NCI-H128 (cell line): ENCODE data around the gene FNTB.

Experiments used
- DNase-seq: peaks from one replicate; lab custom pipeline; 2025; ENCODE audit not compliant: unreplicated experiment; lab: John Stamatoyannopoulos, UW

Gene FNTB

DNA sequence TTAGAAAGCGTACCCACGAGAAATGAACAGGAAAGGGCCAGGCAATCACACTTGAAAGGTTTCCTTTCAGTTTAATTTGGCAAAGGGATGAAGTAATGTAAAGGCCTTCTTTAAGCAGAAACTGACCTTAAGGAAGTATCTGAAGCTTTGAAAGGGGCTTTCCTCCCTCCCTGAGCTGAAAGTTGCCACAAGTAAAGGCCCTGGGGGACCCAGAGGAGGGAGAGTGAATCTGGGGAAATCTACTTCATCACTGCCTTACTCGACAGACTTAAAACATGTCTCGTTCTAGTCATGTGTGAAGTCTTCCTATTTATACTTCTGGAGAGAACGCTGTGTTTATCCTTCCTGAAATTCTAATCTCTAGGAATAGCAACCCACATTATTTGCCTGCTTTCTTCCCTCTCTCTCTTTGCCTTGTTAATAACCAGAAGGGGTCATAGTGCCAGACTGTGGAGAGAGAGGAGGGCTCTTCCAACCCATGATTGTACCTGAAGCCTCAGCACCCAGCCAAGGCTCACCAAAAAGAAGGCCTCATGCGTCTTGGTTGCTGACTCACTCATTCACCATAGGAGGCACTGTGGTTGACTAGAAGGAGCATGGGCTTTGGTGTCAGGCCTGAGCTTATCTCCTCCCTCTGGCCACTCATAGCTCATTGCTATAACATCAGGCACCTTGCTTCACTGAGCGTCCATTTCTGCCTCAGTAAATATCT, 33.9 kb upstream of the FNTB start:
- no peak for DNase-seq

- DNase-seq: no peak
Observed at GRCh38 chr14:64953310-64953654, 33.4 kb upstream of the FNTB start.

DNA sequence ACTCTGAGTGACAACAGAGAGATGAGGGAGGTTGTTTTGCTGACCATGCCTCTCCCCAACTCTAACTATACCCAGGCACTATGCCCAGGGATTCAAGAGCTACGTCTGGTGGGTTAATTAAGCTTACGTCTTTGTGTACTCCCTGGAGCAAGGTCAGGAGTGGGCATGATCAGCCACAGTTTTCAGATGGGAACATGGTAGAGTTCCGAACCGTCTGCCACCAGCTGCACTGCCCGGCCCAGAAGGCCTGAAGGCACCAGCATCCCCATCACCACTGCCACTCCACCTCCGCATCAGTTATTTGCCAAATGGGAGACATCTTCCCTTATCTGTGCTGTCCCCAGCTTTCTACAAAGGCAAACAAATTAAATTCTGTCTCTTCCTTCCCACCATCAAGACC, 33.0 kb upstream of the FNTB start:
- no peak for DNase-seq

DNA sequence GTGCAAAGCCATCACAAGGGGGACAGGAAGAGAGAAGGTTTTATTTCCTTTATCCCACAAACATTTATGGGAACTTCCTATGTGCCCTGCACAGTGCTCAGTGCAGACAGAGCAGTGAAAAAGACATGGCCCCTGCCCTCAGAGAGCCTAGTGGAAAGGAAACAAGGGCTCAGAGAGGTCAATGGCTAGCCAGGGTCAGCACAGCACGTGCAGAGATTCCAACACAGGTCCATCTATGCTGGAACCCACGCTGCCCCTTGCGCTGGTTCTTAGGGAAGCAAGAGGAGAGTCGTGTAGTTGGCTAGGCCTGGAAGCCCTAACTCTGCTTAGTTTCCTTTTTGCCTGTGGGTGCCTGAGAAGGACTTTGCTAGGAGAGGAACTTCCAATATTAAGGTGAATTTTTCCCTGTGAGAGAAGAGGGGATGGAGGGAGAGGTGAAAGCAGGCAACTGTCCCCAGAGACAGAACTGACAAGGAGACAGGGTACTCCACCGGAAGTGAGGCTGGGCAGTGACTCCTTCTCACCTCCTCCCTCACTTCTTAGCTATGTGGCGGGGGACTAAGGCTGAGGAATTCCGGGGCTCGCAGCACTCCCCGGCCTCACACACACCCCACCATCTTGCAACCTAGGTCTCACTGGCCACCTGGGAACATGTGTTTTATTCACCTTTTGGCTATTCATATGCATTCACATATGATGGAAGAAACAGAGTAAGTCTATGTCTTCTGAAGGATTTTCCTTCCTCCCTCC, 32.0 kb upstream of the FNTB start:
- no peak for DNase-seq

DNA sequence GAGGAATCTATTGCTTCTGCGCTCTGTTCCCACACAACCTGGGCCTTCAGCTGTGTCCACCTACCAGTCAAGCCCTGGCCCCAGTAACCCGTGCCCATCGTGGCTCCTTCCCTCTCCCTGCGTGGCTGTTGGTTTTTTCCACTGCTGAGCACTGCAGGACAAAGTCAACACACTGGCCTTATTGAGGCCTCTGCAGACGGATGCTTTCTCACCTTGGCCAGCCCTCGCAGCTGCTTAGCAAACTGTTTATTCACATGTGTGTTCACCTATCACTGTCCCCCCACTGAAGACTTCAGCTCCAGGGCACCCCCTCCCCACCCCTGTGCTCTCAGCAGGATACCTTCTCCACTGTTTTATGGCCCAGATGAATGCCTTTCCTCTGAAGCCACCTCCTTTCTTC, 31.4 kb upstream of the FNTB start:
- DNase-seq: no peak

DNA sequence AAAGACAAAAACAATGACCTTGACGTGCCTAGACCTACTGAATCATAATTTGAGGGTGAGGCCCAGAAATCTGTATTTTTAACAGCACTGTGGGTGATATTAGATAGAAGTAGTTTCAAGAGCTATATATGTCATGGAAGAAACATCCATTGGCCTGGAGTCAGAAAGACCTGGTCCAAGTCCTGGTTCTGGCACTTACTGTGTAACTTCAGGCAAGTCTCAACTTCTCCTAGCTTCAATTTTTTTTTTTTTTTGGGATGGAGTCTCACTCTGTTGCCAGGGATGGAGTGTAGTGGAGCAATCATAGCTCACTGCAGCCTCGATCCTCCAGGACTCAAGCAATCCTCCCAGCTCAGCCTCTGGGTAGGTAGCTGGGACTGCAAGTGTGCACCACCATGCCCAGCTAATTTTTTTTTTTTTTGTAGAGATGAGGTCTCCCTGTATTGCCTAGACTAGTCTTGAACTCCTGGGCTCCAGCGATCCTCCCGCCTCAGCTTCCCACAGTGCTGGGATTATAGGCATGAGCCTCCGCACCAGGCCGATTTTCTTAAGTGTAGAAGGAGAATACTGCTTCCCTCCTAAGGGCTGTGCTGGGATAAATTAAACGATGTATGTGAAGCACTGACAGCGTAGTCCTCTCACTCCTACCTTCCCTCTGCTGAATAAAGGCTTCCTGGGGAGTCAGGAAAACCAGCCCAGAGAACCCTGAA, 29.8 kb upstream of the FNTB start:
- DNase-seq: no peak

DNA sequence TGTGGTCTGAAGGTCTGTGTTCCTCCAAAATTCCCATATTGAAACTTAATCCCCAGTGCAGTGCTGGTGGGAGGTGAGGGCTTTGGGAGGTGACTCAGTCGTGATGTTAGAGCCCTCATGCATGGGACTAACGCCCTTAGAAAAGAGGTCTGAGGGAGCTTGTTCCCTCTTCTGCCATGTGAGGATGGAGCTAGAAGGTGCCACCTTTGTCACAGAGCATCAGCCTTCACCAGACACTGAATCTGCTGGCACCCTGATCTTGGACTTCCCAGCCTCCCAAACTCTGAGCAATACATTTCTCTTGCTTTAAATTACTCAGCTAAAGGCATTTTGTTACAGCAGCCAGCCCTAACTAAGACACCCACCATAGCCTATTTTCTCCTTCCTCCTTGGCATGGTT, 28.5 kb upstream of the FNTB start:
- DNase-seq: no peak

GRCh38 chr14:64958743-64959142, 28.0 kb upstream of the FNTB start:
- no peak for DNase-seq

DNA sequence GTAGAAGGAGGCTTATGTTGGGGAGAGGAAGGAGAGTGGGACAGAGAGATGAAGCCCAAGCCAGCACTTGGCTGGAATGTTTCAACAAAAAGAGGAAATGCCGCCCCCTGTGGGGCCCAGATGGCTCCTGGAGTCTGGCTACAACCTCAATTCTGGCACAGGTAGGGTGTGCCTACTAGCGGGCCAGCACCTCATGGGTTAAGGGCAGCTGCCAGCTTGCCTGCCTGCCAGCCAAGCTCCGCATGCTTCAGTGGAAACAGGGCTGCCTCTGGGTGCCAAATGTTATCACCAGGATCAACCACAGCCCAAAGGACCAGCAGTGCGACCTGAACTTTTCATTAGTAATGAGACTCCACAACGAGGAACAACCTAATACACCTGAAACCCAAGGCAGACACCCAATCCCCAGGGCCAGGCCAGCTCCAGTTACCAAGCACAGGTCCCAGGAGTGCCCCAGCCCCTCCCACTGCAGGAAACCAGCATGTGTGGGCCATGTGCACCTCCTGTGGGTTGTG, 25.9 kb upstream of the FNTB start:
- DNase-seq: no peak

- DNase-seq: no peak
Observed at GRCh38 chr14:64963611-64964010, 23.1 kb upstream of the FNTB start.

- no peak for DNase-seq
Observed at GRCh38 chr14:64965356-64966000, 21.2 kb upstream of the FNTB start.

DNA sequence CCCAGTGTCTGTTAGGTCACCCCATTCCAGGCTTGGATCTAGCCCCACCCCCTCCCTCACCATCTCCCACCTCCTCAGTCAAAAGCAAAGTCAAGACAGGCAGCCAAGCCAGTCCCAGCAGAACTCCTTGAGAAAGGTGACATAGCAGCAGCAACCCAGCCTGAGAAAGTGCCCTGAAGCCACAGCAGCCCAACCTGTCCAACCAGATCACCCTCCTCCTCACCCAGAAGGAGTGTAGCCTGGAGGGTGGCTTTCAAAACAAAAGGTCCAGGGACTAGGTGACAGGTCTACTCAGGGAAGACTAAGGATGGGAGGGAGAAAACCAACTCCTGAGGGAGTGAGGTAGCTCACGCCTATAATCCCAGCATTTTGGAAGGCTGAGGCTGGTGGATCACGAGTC, 19.7 kb upstream of the FNTB start:
- no peak for DNase-seq

- DNase-seq: no peak
Observed at GRCh38 chr14:64968167-64968566, 18.5 kb upstream of the FNTB start.

DNA sequence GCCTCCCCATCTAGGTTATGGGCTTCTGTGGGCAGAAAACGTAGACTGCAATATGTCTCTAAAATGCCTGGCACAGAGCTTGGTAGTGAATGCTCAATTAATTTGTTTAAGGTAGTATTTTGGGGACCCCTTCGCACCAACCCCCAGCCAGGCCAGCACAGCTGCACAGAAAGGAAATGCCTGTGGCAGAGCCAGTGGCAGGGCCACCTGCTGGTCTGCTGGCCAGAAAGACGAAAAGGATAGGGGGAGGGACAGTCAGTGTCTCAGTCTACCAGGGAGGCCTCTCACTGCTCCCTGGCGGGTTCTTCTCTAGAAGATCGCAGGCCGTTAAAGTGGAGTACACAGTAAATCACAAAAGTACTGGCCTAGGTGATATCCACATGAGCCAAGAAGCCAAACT, 18.0 kb upstream of the FNTB start:
- DNase-seq: no peak

DNA sequence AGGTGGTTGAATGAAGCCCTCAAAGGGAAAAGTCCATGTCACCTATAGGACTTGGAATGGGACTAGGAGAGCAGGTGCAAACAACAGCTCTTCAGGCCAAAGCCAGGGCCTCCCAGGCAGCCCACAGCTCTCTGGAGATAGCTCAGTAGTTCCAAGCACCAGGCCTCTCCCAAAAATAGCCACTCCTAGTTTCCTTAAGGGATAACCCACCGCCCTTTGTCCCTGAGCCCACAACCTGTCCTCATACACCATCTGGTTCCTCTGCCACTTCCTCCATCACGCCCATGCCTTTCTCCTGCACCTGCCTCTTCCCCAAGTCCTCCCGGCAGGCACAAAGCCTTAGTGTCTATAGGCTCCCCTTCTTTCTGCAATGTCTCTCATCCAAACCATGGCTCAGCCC, 16.7 kb upstream of the FNTB start:
- no peak for DNase-seq

GRCh38 chr14:64970776-64971477, 15.8 kb upstream of the FNTB start:
- DNase-seq: no peak

- no peak for DNase-seq
Observed at GRCh38 chr14:64971491-64971942, 15.2 kb upstream of the FNTB start.

- no peak for DNase-seq
Observed at GRCh38 chr14:64971943-64972791, 14.5 kb upstream of the FNTB start, which contains the start of gene RAB15. RAB15 (minus strand) TSS chr14:64972336; CDS start chr14:64972076, 260 bp downstream.

DNA sequence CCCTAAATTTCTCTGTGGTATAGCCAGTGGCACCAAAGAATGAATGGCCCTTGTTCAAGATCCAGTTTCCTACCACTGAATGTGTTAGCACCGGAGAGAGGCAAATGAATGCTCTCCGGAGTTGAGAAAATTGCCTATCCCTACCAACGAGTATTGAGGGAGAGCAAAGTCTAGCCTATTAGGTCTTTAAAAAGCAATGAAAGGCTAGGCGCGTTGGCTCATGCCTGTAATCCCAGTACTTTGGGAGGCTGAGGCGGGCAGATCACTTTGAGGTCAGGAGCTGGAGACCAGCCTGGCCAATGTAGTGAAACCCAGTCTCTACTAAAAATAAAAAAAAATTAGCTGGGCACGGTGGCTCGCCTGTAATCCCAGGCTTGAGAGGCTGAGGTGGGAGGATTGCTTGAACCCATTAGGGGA, 13.7 kb upstream of the FNTB start:
- no peak for DNase-seq

GRCh38 chr14:64973826-64974225, 12.9 kb upstream of the FNTB start:
- DNase-seq: no peak
